Right lobe of liver (tissue), 4 donors: ENCODE measurements around the gene PEPD.

Experiments
- CTCF ChIP-seq, 4 donors: fragments of 200-600 bp in 3 of 4; fragments of 450-650 bp in 1 of 4; IDR thresholded peaks; one replicate each; pipeline versions ENCODE4 v1.5.1 to v1.8.0; 2016 to 2022; ENCODE audit warnings: antibody characterized with exemption in 4 of 4, mild to moderate bottlenecking in 2 of 4
- POLR2A ChIP-seq: fragments of 450-650 bp; IDR thresholded peaks from one replicate; pipeline ENCODE4 v1.6.1; 2017; ENCODE audit warnings: antibody characterized with exemption, mild to moderate bottlenecking
- donor health status: DM: no; HTN: no; CAD: no.
- donor health status: DM: no; HTN: no; CAD: no.
- donor health status: DM: no; HTN: yes; CAD: no.

- TF ChIP-seq CTCF (IDR thresholded peaks at IDR 0.05) (no peak), POLR2A (no peak)
Observed at GRCh38 chr19:33464733-33465115, 56.9 kb downstream of the PEPD start.
